Brain microvascular endothelial cell (primary cell): ENCODE results near the gene DPP7.

Source experiments
- DNase-seq: peaks from one replicate; pipeline ENCODE4 v3.0.0-alpha.2; 2020
- H3K27ac ChIP-seq: fragments of 250-450 bp; sonication (Bioruptor Pico); 2 replicates; pipeline ENCODE4 v1.5.1; 2020; ENCODE audit warnings: mild to moderate bottlenecking, moderate library complexity
- H3K27me3 ChIP-seq: fragments of 250-450 bp; sonication (Bioruptor Pico); replicated peaks from 2 replicates; pipeline ENCODE4 v1.5.1; 2020; ENCODE audit warnings: mild to moderate bottlenecking
- H3K36me3 ChIP-seq: fragments of 250-450 bp; sonication (Bioruptor Pico); replicated peaks from 2 replicates; pipeline ENCODE4 v1.5.1; 2020; ENCODE audit warnings: mild to moderate bottlenecking
- H3K4me3 ChIP-seq: 2 replicates; pipeline ENCODE4 v1.5.1; 2011; ENCODE audit warnings: low read depth, mild to moderate bottlenecking, control low read depth, low read length, moderate library complexity
- in situ Hi-C: cut with HindIII; loops from 2 replicates; pipeline ENCODE4 v1.10.0; 2017; ENCODE audit warnings: low sequenced_read_pairs, low pct_ligation_motif_present
- TF ChIP-seq, protein P1 (sequence below): IDR thresholded peaks from 2 replicates; pipeline ENCODE4 v1.5.1; 2011; ENCODE audit warnings: low read depth, mild to moderate bottlenecking, moderate library complexity, low read length, control low read depth, inconsistent platforms; ENCODE audit errors: missing control alignments

DPP7 gene

DNA sequence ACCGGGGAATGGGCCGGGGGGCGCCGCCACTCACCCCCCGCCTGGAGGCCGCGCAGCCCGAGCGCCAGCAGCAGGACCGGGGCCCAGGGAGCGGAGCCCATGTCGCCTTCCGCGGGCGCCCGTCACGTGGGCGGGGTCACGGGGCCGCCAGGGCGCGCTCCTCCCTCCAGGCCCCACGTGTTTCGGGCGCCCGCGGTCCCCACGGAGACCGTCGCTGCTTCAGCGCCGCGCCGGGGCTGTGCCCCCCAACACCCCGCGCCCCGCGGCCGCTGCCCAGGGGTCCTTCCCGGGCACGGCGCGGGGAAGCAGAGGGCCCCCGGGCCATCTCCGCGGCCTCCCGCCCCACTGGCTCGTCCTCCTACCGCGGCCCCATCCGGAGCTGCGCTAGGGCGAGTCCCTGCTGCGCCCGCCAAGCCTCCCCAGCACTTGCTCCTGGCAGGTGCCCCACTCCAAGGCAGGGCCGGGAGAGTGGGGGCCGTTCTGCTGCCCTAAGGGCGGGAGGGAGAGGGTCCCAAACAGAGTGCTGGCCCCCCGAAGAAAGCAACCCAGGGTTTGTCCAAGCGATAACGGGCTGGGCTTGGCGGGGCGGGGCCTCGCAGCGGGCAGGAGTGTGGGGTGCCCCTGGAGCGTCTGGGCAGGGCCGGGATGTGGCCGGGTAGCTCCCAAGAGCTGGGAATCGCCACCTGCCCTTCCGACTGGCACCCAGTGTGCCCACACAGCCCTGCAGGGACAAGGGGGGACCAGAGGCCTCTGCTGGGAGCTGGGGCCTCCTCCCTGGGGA lies at the start of gene DPP7:
DPP7 (minus strand) TSS at position 121 of the 781 bp plus-strand sequence; CDS start at position 101, 20 bp downstream.
- TF ChIP-seq, protein P1, sequence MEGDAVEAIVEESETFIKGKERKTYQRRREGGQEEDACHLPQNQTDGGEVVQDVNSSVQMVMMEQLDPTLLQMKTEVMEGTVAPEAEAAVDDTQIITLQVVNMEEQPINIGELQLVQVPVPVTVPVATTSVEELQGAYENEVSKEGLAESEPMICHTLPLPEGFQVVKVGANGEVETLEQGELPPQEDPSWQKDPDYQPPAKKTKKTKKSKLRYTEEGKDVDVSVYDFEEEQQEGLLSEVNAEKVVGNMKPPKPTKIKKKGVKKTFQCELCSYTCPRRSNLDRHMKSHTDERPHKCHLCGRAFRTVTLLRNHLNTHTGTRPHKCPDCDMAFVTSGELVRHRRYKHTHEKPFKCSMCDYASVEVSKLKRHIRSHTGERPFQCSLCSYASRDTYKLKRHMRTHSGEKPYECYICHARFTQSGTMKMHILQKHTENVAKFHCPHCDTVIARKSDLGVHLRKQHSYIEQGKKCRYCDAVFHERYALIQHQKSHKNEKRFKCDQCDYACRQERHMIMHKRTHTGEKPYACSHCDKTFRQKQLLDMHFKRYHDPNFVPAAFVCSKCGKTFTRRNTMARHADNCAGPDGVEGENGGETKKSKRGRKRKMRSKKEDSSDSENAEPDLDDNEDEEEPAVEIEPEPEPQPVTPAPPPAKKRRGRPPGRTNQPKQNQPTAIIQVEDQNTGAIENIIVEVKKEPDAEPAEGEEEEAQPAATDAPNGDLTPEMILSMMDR, result no peak
- Histone ChIP-seq H3K27me3 (no peaks in the 10 kb centered on the region), H3K27ac (no peak within 1 kb of the TSS), H3K36me3 (peaks cover 8% of the 10 kb centered on the region), H3K4me3 (peak within 1 kb of the TSS; percentile 46)
- in situ Hi-C loops, result no loop called here
- DNase-seq, result no peak

DNA sequence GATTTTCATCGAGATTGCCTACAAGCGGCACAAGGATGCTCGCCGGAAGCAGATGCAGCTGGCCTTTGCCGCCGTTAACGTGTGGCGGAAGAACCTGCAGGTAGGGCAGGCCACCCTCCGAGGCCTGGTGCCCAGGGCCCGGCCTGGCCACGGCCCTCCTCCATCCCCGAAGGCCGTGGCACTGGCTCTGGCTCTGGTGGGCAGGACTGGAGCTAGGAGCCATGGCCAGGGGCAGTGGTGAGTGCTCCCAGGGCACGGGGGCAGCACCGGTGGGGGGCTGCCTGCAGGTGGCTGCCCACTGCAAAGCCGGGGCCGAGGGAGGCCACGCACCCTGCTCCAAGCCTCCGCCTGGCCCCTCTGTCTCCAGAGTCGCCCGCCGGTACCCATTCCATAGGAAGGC lies 49.3 kb upstream of the DPP7 start:
- TF ChIP-seq, protein P1, result no peak
- H3K4me3 ChIP-seq, result no peak overlapping the region
- H3K27me3 ChIP-seq, result peaks cover 79% of the 10 kb centered on the region
- no peak overlapping the region for H3K27ac ChIP-seq
- in situ Hi-C loops, result no loop called here
- H3K36me3 ChIP-seq, result no peaks in the 10 kb centered on the region
- no peak for DNase-seq

DNA sequence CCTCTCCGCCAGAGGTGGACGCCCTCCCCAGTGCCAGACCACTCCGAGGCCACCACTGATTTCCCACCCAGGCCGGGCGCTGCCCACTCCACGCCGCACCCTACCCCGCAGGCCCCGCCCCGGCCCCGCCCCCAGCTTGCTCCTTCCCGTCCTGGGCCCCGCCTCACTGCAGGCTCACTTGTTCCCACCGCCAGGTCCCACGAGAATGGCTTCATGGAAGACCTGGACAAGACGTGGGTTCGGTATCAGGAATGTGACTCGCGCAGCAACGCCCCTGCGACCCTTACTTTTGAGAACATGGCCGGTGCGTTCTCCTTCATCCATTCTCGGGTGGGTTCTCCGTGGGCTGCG lies 48.8 kb upstream of the DPP7 start:
- Histone ChIP-seq H3K27ac (no peak overlapping the region), H3K4me3 (peak overlapping the region; percentile 12), H3K27me3 (peaks cover 79% of the 10 kb centered on the region), H3K36me3 (no peaks in the 10 kb centered on the region)
- no peak for DNase-seq
- in situ Hi-C loops, result no loop called here
- TF ChIP-seq, protein P1, result no peak

DNA sequence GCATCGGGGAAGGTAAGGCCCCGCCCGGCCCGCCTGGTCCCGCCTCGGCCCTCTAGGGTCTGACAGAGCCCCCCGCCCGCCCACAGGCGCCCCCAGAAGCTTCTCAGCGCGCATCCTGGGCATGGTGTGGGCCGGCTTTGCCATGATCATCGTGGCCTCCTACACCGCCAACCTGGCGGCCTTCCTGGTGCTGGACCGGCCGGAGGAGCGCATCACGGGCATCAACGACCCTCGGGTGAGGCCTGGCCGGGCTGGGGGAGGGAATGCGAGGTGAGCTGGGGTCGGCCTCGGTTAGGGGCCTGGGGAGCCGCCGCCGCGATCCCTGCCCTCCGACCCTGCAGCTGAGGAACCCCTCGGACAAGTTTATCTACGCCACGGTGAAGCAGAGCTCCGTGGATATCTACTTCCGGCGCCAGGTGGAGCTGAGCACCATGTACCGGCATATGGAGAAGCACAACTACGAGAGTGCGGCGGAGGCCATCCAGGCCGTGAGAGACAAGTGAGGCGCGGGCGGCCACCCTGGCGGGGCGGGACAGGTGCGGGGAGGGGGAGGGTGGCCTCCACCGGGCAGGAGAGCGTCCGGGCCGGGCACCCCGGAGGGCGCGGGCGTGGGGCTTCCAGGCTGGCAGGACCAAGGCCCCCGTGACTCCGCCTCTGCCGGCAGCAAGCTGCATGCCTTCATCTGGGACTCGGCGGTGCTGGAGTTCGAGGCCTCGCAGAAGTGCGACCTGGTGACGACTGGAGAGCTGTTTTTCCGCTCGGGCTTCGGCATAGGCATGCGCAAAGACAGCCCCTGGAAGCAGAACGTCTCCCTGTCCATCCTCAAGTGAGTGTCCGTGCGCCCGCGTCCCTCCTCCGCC lies 48.2 kb upstream of the DPP7 start:
- TF ChIP-seq, protein P1, result no peak
- Histone ChIP-seq H3K27me3 (peaks cover 73% of the 10 kb centered on the region), H3K36me3 (no peaks in the 10 kb centered on the region), H3K4me3 (peak overlapping the region; percentile 12), H3K27ac (no peak overlapping the region)
- in situ Hi-C loops, result no loop called here
- peak; percentile 13 for DNase-seq

DNA sequence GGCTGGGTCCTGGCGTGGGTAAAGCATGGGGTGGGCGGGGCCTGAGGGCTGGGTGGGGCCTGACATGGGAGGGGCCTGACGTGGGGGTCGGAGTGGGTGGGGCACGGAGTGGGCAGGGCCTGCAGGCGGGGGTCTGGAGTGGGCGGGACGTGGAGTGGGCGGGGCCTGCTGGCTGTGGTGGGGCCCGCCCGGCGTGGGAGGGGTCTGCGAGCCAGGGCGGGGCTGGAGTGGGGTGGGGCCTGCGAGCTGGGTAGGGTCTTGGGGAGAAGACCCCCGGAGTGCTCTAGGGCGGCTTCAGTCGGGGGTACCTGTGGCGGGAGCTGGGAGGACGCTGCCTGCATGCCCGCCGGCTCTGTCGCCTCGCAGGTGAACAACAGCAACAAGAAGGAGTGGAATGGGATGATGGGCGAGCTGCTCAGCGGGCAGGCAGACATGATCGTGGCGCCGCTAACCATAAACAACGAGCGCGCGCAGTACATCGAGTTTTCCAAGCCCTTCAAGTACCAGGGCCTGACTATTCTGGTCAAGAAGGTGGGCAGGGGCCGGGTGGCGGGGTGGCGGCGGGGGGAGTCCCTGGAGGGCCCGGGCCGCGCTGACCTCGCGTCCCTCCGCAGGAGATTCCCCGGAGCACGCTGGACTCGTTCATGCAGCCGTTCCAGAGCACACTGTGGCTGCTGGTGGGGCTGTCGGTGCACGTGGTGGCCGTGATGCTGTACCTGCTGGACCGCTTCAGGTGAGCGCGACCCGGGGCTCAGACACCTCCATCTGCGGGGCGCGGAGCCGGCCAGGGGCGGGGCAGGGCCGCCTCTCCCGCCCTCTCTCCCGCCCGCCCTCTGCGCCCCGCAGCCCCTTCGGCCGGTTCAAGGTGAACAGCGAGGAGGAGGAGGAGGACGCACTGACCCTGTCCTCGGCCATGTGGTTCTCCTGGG lies 47.3 kb upstream of the DPP7 start:
- in situ Hi-C loops, result no loop called here

More for the DNA sequence above, 47.3 kb upstream of the DPP7 start:
- TF ChIP-seq, protein P1, result no peak
- DNase-seq, result no peak
- no peaks in the 10 kb centered on the region for H3K36me3 ChIP-seq
- no peak overlapping the region for H3K4me3 ChIP-seq
- H3K27me3 ChIP-seq, result peaks cover 66% of the 10 kb centered on the region
- no peak overlapping the region for H3K27ac ChIP-seq
